Activated CD4-positive, alpha-beta T cell treated with anti-CD3 and anti-CD28 coated beads for 36 hours (primary cell): ENCODE results near the gene STX12. TPM values are rescaled to one million over a fixed set of nuclear protein-coding genes. Genes with fewer than 3 reads are reported as not detected.
"Not testable (repeated sequence)": the region's sequence is repeated elsewhere in the genome, so short reads cannot be mapped to it uniquely, and the experiment has no call there.

Experiments used
- ATAC-seq: fragments of 200-7000 bp; cut with Tn5 transposase; one replicate; pipeline ENCODE4 v1.10.0; 2021; ENCODE audit warnings: mild to moderate bottlenecking, moderate library complexity
- CTCF ChIA-PET: fragments of 350-600 bp; sonication (Branson Sonifier 250); formaldehyde crosslinking; loops from one replicate; lab custom pipeline; 2021; ENCODE audit warnings: antibody characterized with exemption; lab: Charles Lee
- POLR2A ChIA-PET: fragments of 350-600 bp; sonication (Branson Sonifier 250); formaldehyde crosslinking; loops from one replicate; lab custom pipeline; 2021; ENCODE audit warnings: antibody characterized with exemption, inconsistent platforms; lab: Charles Lee
- DNase-seq: peaks from one replicate; pipeline ENCODE4 v3.0.0-alpha.2; 2020
- H3K27ac Mint-ChIP-seq: one replicate; pipeline ENCODE4 v1.8.0; 2021; ENCODE audit warnings: mixed read lengths
- H3K27me3 Mint-ChIP-seq: one replicate; pipeline ENCODE4 v1.8.0; 2021; ENCODE audit warnings: mixed read lengths
- H3K36me3 Mint-ChIP-seq: one replicate; pipeline ENCODE4 v1.8.0; 2021; ENCODE audit warnings: low read depth, mixed read lengths
- H3K4me1 Mint-ChIP-seq: one replicate; pipeline ENCODE4 v1.8.0; 2021; ENCODE audit warnings: mixed read lengths
- H3K4me3 Mint-ChIP-seq: one replicate; pipeline ENCODE4 v1.8.0; 2021; ENCODE audit warnings: mild to moderate bottlenecking, moderate library complexity, mixed read lengths
- H3K9me3 Mint-ChIP-seq: one replicate; pipeline ENCODE4 v1.8.0; 2021; ENCODE audit warnings: low read depth, mixed read lengths
- intact Hi-C, 2 experiments: fragments of 100-400 bp; cut with DNase I in 1 of 2; cut with micrococcal nuclease in 1 of 2; formaldehyde crosslinking; loops; one replicate each; pipeline versions ENCODE4 v1.14.2 to v1.15.1; 2022 to 2024; cut with DNase I, micrococcal nuclease
- total RNA-seq, 2 experiments: library from RNA; stranded (reverse); gene quantifications; one replicate each; pipeline ENCODE4 v1.2.3, GENCODE V29; 2021

STX12 gene
- total RNA-seq, 2 experiments from 2014 or later = 26.8 to 37.4 TPM

DNA sequence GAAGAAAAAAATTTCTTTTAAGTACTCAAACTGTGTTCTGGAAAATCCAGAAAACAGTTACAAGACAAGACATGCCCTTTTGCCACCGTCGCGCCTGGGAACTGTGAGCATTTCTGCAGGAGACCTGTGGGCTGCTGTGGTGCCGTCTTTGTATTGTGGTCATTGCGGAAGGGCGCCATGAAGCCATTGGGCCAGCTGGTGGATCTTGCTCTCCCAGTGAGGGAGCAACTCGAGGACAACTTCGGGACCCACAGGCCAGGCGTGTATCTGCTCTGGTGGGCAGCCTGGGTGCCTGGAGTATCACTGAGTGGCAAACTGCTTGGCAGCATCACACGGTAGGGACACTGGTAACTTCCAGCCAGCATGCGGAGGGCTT is 95.5 kb downstream of the STX12 start:
- intact Hi-C loops = no loop called here
- H3K4me1 Mint-ChIP-seq = peaks cover 40% of the 10 kb centered on the region
- no peak for ATAC-seq
- no peak for DNase-seq
- no peaks in the 10 kb centered on the region for H3K27me3 Mint-ChIP-seq
- POLR2A ChIA-PET = no interaction called here
- no peaks in the 10 kb centered on the region for H3K36me3 Mint-ChIP-seq
- peak overlapping the region; percentile 94 for H3K27ac Mint-ChIP-seq
- H3K9me3 Mint-ChIP-seq = no peaks in the 10 kb centered on the region
- H3K4me3 Mint-ChIP-seq = peak overlapping the region; percentile 60
- CTCF ChIA-PET = no interaction called here

DNA sequence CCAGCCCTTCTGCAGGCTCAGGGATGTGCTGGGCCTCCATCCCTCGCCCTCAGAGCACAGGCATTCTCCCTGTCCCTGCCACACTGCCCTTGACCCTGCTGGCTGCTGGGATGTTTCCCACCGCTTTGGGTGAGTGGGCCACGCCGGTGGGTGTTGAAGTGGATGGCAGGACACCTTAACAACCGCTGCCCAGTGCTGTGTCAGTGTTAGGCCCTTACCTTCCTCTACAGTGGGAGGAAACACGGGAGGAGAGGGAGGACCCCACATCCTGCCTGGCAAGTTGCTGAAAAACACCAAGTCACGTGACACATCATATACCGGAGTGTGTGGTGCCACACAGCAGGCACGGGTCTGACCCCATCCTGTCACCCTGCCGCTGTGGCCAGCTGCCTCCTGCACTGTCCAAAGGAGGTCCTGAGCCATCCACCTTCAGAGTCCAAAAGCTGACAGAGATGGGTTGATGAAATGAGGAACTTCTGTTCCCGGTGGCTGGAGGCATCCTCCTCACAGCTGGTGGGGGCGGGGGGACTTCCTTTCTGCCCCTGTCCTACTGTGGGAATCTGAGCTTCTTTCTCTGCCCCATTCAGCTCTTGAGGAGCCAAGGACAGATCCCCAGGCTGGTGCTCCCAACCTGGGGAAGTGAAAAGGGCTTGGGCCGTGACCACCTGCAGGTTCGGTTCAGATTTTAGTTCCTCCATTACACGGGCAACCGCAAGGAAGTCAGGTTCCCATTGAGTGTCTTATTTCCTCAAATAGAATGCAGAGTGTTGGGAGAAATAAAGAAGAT is 96.1 kb downstream of the STX12 start:
- Mint-ChIP-seq H3K36me3 (no peaks in the 10 kb centered on the region), H3K27me3 (no peaks in the 10 kb centered on the region), H3K9me3 (no peaks in the 10 kb centered on the region), H3K27ac (peak overlapping the region; percentile 94), H3K4me3 (peak overlapping the region; percentile 60), H3K4me1 (peaks cover 38% of the 10 kb centered on the region)
- ATAC-seq (peak; percentile 66), DNase-seq (peak; percentile 70)
- ChIA-PET POLR2A (no interaction called here), CTCF (interaction anchor here (0.5 kb wide), 1 partner anchor 376 kb away, joined by 3 read pairs; no protein-coding TSS in a partner anchor)
- intact Hi-C loops = no loop called here

DNA sequence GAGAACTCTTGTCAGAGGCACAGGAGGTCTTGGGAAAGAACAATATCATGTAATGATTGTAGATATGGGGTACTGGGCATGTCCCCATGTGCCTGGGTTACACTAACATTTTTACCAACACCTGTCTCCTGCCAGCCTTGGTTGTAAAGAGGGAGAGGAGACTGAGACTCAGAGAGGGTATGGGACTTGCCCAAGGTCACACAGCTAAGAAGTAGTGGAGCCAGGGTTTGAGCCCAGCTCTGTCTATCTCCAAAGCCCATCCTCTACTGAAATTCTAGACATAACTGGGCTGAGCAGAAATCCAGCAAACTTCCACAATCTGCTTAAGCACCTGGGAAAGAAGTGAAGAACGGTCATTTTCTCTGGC is 96.7 kb downstream of the STX12 start:
- intact Hi-C loops = no loop called here
- POLR2A ChIA-PET = no interaction called here
- Mint-ChIP-seq H3K27me3 (no peaks in the 10 kb centered on the region), H3K4me1 (peaks cover 34% of the 10 kb centered on the region), H3K9me3 (no peaks in the 10 kb centered on the region), H3K4me3 (peak overlapping the region; percentile 60), H3K36me3 (no peaks in the 10 kb centered on the region), H3K27ac (peak overlapping the region; percentile 94)
- DNase-seq (no peak), ATAC-seq (no peak)
- CTCF ChIA-PET = interaction anchor here (0.5 to 1.1 kb wide), 2 partner anchors 21 to 375 kb away, joined by 3 read pairs; no protein-coding TSS in a partner anchor

DNA sequence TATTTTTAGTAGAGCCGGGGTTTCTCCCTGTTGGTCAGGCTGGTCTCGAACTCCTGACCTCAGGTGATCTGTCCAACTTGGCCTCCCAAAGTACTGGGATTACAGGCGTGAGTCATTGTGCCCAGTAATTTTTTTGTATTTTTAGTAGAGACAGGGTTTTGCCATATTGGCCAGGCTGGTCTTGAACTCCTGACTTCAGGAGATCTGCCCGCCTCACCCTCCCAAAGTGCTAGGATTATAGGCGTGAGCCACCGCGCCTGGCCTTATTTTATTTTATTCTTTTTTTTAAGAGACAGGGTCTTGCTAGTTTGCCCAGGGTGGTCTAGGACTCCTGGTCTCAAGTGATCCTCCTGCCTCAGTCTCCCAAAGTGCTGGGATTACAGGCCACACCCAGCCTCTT is 98.1 kb downstream of the STX12 start:
- POLR2A ChIA-PET = interaction anchor here (0.7 kb wide), 1 partner anchor 148 kb away, joined by 6 read pairs; no protein-coding TSS in a partner anchor
- peaks cover 36% of the 10 kb centered on the region for H3K4me1 Mint-ChIP-seq
- H3K36me3 Mint-ChIP-seq, DNase-seq, H3K27me3 Mint-ChIP-seq, ATAC-seq, intact Hi-C loops, H3K9me3 Mint-ChIP-seq, H3K4me3 Mint-ChIP-seq, H3K27ac Mint-ChIP-seq, CTCF ChIA-PET: not testable (repeated sequence)

DNA sequence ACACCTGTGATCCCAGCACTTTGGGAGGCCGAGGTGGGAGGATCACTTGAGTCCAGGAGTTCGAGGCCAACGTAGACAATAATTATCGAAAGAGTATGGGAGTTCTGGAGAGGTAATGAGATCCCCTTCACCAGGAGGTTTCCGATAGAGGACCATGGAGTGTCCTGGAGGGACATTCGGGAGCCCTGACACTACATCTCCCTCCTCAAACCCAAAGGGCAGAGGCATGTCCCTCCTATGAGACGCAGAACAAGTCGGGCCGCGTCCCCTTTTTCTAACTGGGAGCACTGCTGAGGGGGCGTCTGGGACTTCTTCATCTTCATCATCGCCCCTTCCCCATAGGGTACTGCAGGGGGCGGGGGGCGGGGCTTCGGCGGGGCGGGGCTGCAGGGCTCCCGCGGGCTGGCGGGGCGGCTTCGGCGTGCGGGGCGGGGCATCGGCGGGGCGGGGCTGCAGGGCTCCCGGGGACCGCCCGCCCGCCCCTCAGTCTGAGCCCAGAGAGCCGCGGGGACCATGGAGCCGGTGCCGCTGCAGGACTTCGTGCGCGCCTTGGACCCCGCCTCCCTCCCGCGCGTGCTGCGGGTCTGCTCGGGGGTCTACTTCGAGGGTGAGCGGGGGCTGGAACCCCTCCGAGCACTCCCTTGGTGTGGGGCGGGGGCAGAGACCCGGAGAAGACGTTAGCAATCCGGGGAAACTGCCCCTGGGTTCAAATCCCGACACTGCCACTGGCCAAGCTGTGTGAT is 99.2 kb downstream of the STX12 start, which contains the start of gene THEMIS2:
Gene THEMIS2, plus strand, starts transcription at position 486 of the 743 bp plus-strand sequence. Its CDS starts 28 bp downstream, at position 514.
- ChIA-PET POLR2A (no interaction called here), CTCF (interaction anchor here (0.6 kb wide), 1 partner anchor 50 kb away, joined by 4 read pairs; no protein-coding TSS in a partner anchor)
- intact Hi-C loops = loop anchor here in 1 of 2 experiments (1.0 kb wide), 6 partner anchors 42 to 361 kb away; partner anchors contain the start of genes DNAJC8, EYA3, FAM76A and PPP1R8
- no peaks in the 10 kb centered on the region for H3K36me3 Mint-ChIP-seq
- DNase-seq (peak; percentile 90), ATAC-seq (peak; percentile 81)
- peak within 1 kb of the TSS; percentile 87 for H3K4me3 Mint-ChIP-seq
- peaks cover 36% of the 10 kb centered on the region for H3K4me1 Mint-ChIP-seq
- H3K27me3 Mint-ChIP-seq = no peaks in the 10 kb centered on the region
- H3K27ac Mint-ChIP-seq = peak within 1 kb of the TSS; percentile 83
- no peaks in the 10 kb centered on the region for H3K9me3 Mint-ChIP-seq

DNA sequence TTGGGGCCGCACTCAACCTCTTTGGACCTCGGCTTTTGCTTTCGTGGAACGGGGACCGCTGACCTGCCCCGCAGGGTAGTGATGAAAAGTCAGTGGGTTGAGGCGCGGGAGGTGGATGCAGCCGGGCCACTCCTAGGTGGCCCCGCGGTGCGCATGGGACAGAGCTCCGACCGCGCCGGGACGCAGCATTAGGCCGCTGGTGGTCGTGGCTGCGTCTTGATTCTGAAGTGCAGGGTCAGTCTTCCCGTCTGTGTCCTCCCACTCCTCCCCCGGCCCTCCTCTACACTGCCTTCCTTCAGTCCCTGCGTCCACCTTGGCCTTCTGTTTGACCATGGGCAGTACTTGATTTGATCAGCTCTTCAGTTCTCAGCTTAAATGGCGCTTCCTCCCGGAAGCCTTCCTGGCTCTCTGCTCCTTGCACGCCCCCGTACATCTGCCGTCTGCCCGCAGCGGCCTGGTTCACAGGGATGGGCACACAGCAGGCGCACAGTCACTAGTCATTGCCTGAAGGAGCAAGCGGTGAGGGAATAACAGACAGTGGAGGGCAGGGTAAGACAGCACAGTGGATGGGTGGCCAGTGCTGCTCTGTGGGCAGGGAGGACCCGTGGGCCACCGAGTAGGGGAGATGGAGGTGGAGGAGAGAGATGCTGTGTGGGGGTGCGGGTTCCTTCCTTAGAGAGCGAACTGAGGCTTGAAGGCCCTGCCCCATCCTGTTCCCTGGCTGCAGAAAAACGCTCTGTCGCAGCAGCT is 100.0 kb downstream of the STX12 start:
- H3K36me3 Mint-ChIP-seq = no peaks in the 10 kb centered on the region
- POLR2A ChIA-PET = no interaction called here
- intact Hi-C loops = loop anchor here in 1 of 2 experiments (1.0 kb wide), 6 partner anchors 43 to 360 kb away; partner anchors contain the start of genes DNAJC8, EYA3, FAM76A and PPP1R8
- peak overlapping the region; percentile 87 for H3K4me3 Mint-ChIP-seq
- H3K27ac Mint-ChIP-seq = peak overlapping the region; percentile 83
- H3K4me1 Mint-ChIP-seq = peaks cover 35% of the 10 kb centered on the region
- CTCF ChIA-PET = interaction anchor here (0.6 kb wide), 1 partner anchor 49 kb away, joined by 4 read pairs; no protein-coding TSS in a partner anchor
- no peaks in the 10 kb centered on the region for H3K9me3 Mint-ChIP-seq
- DNase-seq = peak; percentile 66
- peak; percentile 34 for ATAC-seq
- no peaks in the 10 kb centered on the region for H3K27me3 Mint-ChIP-seq

DNA sequence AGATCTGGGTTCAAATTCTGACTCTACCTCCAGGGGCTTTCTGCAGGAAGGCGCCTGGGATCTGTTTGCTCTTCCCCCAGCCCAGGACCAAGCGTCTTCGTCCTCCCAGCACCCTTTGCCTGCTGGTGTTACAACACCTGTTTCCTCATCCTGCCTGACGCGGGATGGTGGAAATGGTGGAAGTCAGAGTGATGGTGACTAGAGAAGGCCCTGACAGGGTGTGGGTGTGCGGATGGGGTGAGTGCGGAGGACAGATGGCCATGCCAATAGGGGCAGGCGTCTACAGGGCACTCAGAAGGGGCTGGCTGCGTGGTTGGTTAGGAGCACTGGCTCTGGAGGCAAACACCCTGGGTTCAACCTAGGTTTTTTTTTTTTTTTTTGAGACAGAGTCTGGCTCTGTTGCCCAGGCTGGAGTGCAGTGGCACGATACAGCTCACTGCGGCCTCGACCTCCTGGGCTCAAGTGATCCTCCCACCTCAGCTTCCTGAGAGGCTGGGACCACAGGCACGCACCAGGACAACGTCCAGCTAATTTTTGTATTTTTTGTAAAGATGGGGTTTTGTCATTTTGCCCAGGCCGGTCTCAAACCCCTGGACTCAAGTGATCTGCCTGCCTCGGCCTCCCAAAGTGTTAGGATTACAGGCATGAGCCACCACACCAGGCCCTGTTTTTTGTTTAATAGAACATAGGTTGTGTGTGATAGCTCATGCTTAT is 100.8 kb downstream of the STX12 start:
- ATAC-seq (no peak), DNase-seq (no peak)
- POLR2A ChIA-PET = no interaction called here
- Mint-ChIP-seq H3K27me3 (no peaks in the 10 kb centered on the region), H3K27ac (peak overlapping the region; percentile 30), H3K4me1 (peaks cover 28% of the 10 kb centered on the region), H3K9me3 (no peaks in the 10 kb centered on the region), H3K36me3 (no peaks in the 10 kb centered on the region), H3K4me3 (peak overlapping the region; percentile 87)
- intact Hi-C loops = no loop called here
- CTCF ChIA-PET = interaction anchor here (0.6 kb wide), 1 partner anchor 217 kb away, joined by 3 read pairs; no protein-coding TSS in a partner anchor

Other genes starting within 250 kb of the STX12 start
- 10 to 100 TPM; 10.3 to 12.1 TPM for gene AHDC1, start 169.1 kb upstream of the STX12 start, total RNA-seq
- under 1 TPM in 1 of 2 experiments, not detected in 1; 0.11 TPM for gene FGR, start 138.0 kb upstream of the STX12 start, total RNA-seq
- gene IFI6, start 101.0 kb upstream of the STX12 start, total RNA-seq = 10 to 100 TPM; 41.8 to 62.5 TPM
- gene FAM76A, start 47.3 kb upstream of the STX12 start, total RNA-seq = 1 to 10 TPM; 7.4 to 8.1 TPM
- gene PPP1R8, start 57.6 kb downstream of the STX12 start, total RNA-seq = 10 to 100 TPM; 49.6 to 65.9 TPM
- 10 to 100 TPM; 14.2 to 16.2 TPM for gene THEMIS2, start 99.3 kb downstream of the STX12 start, total RNA-seq
- 10 to 100 TPM; 70.2 to 72.8 TPM for gene RPA2, start 141.4 kb downstream of the STX12 start, total RNA-seq
- gene SMPDL3B, start 161.8 kb downstream of the STX12 start, total RNA-seq = under 1 TPM; 0.53 to 0.55 TPM
- 1 to 10 TPM; 4.2 to 6.0 TPM for gene XKR8, start 186.8 kb downstream of the STX12 start, total RNA-seq